IPS DF 4.7 (cell line): ENCODE data around the gene MBTPS1.

ENCODE experiments used
- DNase-seq: peaks from one replicate; pipeline ENCODE4 v3.0.0-alpha.2; 2013; ENCODE audit warnings: low spot score; ENCODE audit errors: extremely low read depth

The MBTPS1 gene

GRCh38 chr16:84074721-84075120, 42.0 kb downstream of the MBTPS1 start:
- no peak for DNase-seq

GRCh38 chr16:84072014-84072413, 44.7 kb downstream of the MBTPS1 start:
- no peak for DNase-seq

- DNase-seq, result no peak
Observed at GRCh38 chr16:84071121-84071520, 45.6 kb downstream of the MBTPS1 start.

- no peak for DNase-seq
Observed at GRCh38 chr16:84069540-84069939, 47.2 kb downstream of the MBTPS1 start.

- no peak for DNase-seq
Observed at GRCh38 chr16:84068783-84069462, 47.8 kb downstream of the MBTPS1 start.

- DNase-seq, result no peak
Observed at GRCh38 chr16:84068041-84068440, 48.7 kb downstream of the MBTPS1 start.

- DNase-seq, result no peak
Observed at GRCh38 chr16:84067640-84068039, 49.1 kb downstream of the MBTPS1 start.

GRCh38 chr16:84065536-84066132, 51.1 kb downstream of the MBTPS1 start:
- peak; percentile 22 for DNase-seq

- no peak for DNase-seq
Observed at GRCh38 chr16:84063980-84064379, 52.8 kb downstream of the MBTPS1 start.

GRCh38 chr16:84062734-84063640, 53.8 kb downstream of the MBTPS1 start:
- peak; percentile 74 for DNase-seq

GRCh38 chr16:84061236-84061819, 55.4 kb downstream of the MBTPS1 start:
- DNase-seq, result no peak

- DNase-seq, result no peak
Observed at GRCh38 chr16:84059946-84060901, 56.5 kb downstream of the MBTPS1 start.

- no peak for DNase-seq
Observed at GRCh38 chr16:84059111-84059510, 57.6 kb downstream of the MBTPS1 start.

GRCh38 chr16:84058664-84059063, 58.1 kb downstream of the MBTPS1 start:
- DNase-seq, result no peak

- no peak for DNase-seq
Observed at GRCh38 chr16:84058211-84058610, 58.5 kb downstream of the MBTPS1 start.

- DNase-seq, result no peak
Observed at GRCh38 chr16:84056933-84057332, 59.8 kb downstream of the MBTPS1 start.

GRCh38 chr16:84055801-84056634, 60.7 kb downstream of the MBTPS1 start:
- DNase-seq, result no peak

- DNase-seq, result no peak
Observed at GRCh38 chr16:84055366-84055765, 61.4 kb downstream of the MBTPS1 start.

GRCh38 chr16:84054916-84055315, 61.8 kb downstream of the MBTPS1 start:
- no peak for DNase-seq

GRCh38 chr16:84054271-84054670, 62.5 kb downstream of the MBTPS1 start:
- no peak for DNase-seq
